Measurements from ENCODE around the gene AP3M1. TPM values are rescaled to one million over a fixed set of nuclear protein-coding genes. Genes with fewer than 3 reads are reported as not detected.

The AP3M1 gene
- total RNA-seq, 2 donors from 2014 or later, result 47.2 to 53.5 TPM

GRCh38 chr10:74088722-74089121, 61.9 kb downstream of the AP3M1 start:
- H3K27ac Mint-ChIP-seq, result no peak overlapping the region
- DNase-seq, result no peak
- no peaks in the 10 kb centered on the region for H3K4me1 ChIP-seq (ENCODE audit: control insufficient read depth, insufficient read depth, low read length)

GRCh38 chr10:74086317-74086716, 64.3 kb downstream of the AP3M1 start:
- H3K27ac ChIP-seq (ENCODE audit: low read depth, low read length), result peak overlapping the region; percentile 48
- no peak for TF ChIP-seq CTCF (conservative IDR thresholded peaks at IDR 0.05)
- H3K4me3 ChIP-seq (ENCODE audit: low read length), result no peak overlapping the region
- H3K27me3 ChIP-seq (ENCODE audit: control insufficient read depth, insufficient read depth, low read length, poor library complexity, severe bottlenecking), result no peaks in the 10 kb centered on the region
- H3K36me3 ChIP-seq (ENCODE audit: control insufficient read depth, insufficient read depth, low read length), result peaks cover 79% of the 10 kb centered on the region
- 93 to 100% methylated on average over 2 of the region's 2 CpGs for WGBS, 2 experiments (ENCODE audit: insufficient coverage in 1 of 2, insufficient read length in 1 of 2)
- no peaks in the 10 kb centered on the region for H3K9me3 ChIP-seq (ENCODE audit: control insufficient read depth, low read length)
- Mint-ChIP-seq H3K9me3 (no peaks in the 10 kb centered on the region), H3K27me3 (ENCODE audit: insufficient read depth) (no peaks in the 10 kb centered on the region), H3K4me1 (peaks cover 3% of the 10 kb centered on the region), H3K27ac (no peak overlapping the region), H3K4me3 (no peak overlapping the region), H3K36me3 (ENCODE audit: low read depth) (peaks cover 63% of the 10 kb centered on the region)
- no peaks in the 10 kb centered on the region for H3K4me1 ChIP-seq (ENCODE audit: control insufficient read depth, insufficient read depth, low read length)
- H3K9ac ChIP-seq (ENCODE audit: extremely low read depth, low read length, poor library complexity, severe bottlenecking), result no peak overlapping the region
- no peak for DNase-seq

More at GRCh38 chr10:74088722-74089121, 61.9 kb downstream of the AP3M1 start:
- WGBS, 2 experiments (ENCODE audit: insufficient coverage in 1 of 2, insufficient read length in 1 of 2), result 57 to 61% methylated on average over 3 of the region's 3 CpGs
- Mint-ChIP-seq H3K4me3 (no peak overlapping the region), H3K36me3 (ENCODE audit: low read depth) (peaks cover 66% of the 10 kb centered on the region), H3K27me3 (ENCODE audit: insufficient read depth) (no peaks in the 10 kb centered on the region), H3K4me1 (peaks cover 2% of the 10 kb centered on the region), H3K9me3 (no peaks in the 10 kb centered on the region)
- Histone ChIP-seq H3K27me3 (ENCODE audit: control insufficient read depth, insufficient read depth, low read length, poor library complexity, severe bottlenecking) (no peaks in the 10 kb centered on the region), H3K27ac (ENCODE audit: low read depth, low read length) (no peak overlapping the region), H3K36me3 (ENCODE audit: control insufficient read depth, insufficient read depth, low read length) (peaks cover 78% of the 10 kb centered on the region), H3K9ac (ENCODE audit: extremely low read depth, low read length, poor library complexity, severe bottlenecking) (no peak overlapping the region), H3K4me3 (ENCODE audit: low read length) (no peak overlapping the region), H3K9me3 (ENCODE audit: control insufficient read depth, low read length) (no peaks in the 10 kb centered on the region)
- TF ChIP-seq CTCF (conservative IDR thresholded peaks at IDR 0.05), result no peak

GRCh38 chr10:74084955-74085354, 65.7 kb downstream of the AP3M1 start:
- WGBS, 2 experiments (ENCODE audit: insufficient coverage in 1 of 2, insufficient read length in 1 of 2), result 80 to 98% methylated on average over 1 to 3 of the region's 3 CpGs
- no peaks in the 10 kb centered on the region for H3K9me3 ChIP-seq (ENCODE audit: control insufficient read depth, low read length)
- no peaks in the 10 kb centered on the region for H3K4me1 ChIP-seq (ENCODE audit: control insufficient read depth, insufficient read depth, low read length)
- H3K4me3 Mint-ChIP-seq, result no peak overlapping the region
- no peaks in the 10 kb centered on the region for H3K27me3 Mint-ChIP-seq (ENCODE audit: insufficient read depth)
- no peak overlapping the region for H3K9ac ChIP-seq (ENCODE audit: extremely low read depth, low read length, poor library complexity, severe bottlenecking)
- peaks cover 65% of the 10 kb centered on the region for H3K36me3 ChIP-seq (ENCODE audit: control insufficient read depth, insufficient read depth, low read length)
- no peaks in the 10 kb centered on the region for H3K9me3 Mint-ChIP-seq
- H3K27ac Mint-ChIP-seq, result no peak overlapping the region
- no peaks in the 10 kb centered on the region for H3K27me3 ChIP-seq (ENCODE audit: control insufficient read depth, insufficient read depth, low read length, poor library complexity, severe bottlenecking)
- no peak overlapping the region for H3K27ac ChIP-seq (ENCODE audit: low read depth, low read length)
- DNase-seq, result no peak
- peaks cover 56% of the 10 kb centered on the region for H3K36me3 Mint-ChIP-seq (ENCODE audit: low read depth)
- TF ChIP-seq CTCF (conservative IDR thresholded peaks at IDR 0.05), result no peak
- H3K4me1 Mint-ChIP-seq, result peaks cover 15% of the 10 kb centered on the region
- no peak overlapping the region for H3K4me3 ChIP-seq (ENCODE audit: low read length)
